ENCODE data around the gene SMARCB1.

Gene SMARCB1

DNA sequence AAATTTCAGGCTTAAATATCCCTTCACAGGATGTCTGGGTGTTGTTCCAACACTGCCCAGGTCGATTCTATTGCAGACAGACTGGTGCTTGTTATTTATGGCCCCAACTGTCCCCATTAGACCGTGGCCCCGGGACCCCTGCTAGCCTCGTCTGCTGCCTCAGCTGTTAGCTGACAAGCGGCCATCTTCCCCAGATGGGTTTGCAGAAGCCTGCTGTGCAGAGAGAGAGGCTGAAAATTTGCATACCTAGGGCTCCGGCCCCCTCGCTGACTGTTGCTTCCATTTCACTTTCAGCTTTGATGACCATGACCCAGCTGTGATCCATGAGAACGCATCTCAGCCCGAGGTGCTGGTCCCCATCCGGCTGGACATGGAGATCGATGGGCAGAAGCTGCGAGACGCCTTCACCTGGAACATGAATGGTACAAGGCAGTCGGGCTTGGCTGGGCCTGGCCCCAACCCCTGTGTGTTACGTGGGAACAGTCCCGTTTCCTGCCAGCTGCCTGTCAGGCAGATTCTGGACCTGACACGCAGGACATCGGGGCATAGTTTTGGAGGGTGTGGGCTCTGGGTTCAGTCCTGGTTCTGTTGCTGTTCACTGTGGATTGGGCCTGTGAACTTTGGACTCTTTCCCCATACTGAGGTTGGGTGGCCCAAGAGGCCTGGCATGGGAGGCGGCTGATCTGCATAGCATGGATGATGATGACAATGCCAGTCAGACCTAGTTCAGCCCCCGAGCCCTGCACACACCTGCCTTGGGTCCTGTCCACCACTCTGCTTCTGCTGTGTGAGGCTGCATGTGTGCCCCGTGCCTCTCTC lies 16.4 kb downstream of the SMARCB1 start:
- no peak for DNase-seq (ENCODE audit: low read depth)

- peak; percentile 93 for DNase-seq (ENCODE audit: low read depth)
Observed at GRCh38 chr22:23804781-23805291, 18.1 kb downstream of the SMARCB1 start.

GRCh38 chr22:23806837-23807236 lies 20.1 kb downstream of the SMARCB1 start:
- no peak for DNase-seq (ENCODE audit: low read depth)

DNA sequence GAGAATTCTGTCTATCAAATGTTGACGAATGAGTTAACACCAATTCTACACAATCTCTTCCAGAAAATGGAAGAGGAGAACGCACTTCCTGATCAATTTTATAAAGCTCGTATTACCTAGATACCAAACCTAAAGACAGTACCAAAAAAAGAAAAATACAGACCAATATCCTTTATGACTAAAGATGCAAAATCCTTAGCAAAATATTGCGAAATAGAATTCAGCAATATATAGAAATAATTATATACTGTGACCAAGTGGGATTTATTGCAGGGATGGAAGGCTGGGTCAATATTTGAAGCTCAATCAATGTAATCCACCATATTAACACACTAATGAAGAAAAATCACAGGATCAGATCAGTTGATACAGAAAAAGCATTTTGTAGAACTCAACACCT lies 25.6 kb downstream of the SMARCB1 start:
- DNase-seq (ENCODE audit: low read depth), result no peak

GRCh38 chr22:23815541-23816155 lies 28.9 kb downstream of the SMARCB1 start:
- DNase-seq (ENCODE audit: low read depth), result no peak

GRCh38 chr22:23816156-23816976 lies 29.6 kb downstream of the SMARCB1 start:
- no peak for DNase-seq (ENCODE audit: low read depth)

DNA sequence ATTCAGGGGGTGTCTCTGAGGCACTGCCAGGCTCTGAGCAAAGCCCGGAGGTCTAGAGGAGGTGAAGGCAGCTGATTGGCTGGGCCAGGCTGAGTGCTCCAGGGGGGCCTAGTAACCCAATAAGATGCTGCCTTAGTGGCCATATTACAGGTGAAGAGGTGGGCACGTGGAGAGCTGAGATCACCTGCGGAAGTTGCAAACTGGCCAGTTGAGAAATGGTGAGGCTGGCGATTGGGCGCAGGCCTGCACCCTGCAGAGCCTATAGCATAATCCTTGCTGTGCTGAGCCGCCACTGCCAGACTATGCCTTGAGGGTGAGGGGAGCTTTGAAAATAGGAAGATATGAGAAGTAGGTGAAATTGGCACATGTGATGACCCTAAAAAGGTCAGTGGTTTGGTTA lies 30.4 kb downstream of the SMARCB1 start:
- no peak for DNase-seq (ENCODE audit: low read depth)

DNA sequence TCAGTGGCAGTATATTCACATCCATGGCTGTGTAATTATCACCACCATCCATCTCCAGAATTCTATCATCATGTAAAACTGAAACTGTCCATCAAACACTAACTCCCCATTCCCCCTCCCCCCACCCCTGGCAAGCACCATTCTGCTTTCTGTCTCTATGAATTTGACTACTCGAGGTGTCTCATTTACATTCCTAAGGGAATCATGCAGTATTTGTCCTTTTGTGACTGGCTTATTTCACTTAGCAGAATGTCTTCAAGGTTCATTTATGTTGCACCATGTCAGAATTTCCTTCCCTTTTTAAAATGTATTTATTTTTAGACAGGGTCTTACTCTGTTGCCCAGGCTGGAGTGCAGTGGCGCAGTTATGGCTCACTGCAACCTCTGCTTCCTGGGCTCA lies 31.8 kb downstream of the SMARCB1 start:
- DNase-seq (ENCODE audit: low read depth), result no peak

DNA sequence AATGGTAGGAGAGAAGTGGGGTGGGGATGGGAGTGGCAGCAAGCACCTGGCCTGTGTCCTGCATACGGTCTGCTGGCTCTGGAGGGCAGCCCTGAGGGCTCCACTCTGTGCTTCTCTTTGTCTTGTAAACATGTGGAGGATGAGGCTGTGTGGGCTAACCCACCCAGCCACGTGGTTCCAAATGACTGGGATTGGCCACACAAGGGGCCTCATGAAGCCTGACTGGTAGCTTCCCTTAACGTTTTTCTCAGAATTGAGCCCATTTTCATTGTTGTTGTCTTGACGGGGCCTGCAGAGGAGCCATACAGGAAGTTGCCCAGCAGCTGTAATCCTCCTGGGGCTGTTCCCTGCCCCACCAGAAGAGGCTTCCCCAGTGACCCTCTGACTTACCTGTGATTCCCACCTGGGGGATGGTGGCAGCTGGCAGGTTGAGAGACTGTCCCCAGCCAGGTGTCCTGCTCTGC lies 34.0 kb downstream of the SMARCB1 start:
- no peak for DNase-seq (ENCODE audit: low read depth)

DNA sequence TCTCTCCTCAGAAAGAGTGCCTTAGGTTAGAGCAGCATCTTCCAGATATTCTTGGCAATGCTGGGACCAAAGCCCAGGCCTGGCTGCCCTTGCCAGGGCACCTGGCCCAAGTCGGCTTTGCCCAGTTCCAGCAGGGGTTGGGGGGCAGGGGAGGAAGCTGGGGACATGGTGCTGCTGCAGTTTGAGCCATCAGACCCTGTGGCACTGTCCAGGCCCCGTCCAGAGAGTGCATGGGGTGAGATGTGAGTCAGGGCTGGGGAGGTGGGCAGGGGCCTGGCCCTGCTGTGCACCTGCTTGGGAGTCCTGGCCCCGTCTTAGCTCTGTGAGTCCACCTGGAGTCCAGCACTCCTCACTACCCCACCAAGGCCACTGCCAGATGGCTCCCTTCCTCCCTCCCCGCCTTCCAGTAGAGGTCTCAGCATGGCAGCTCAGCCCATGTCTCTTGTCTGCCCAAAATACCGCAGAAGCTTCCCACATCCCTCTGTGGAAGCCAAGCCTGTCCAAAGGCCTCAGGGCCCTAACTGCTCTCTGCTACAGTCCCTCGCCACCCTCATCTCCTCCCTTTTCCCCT lies 35.4 kb downstream of the SMARCB1 start:
- DNase-seq (ENCODE audit: low read depth), result no peak

DNA sequence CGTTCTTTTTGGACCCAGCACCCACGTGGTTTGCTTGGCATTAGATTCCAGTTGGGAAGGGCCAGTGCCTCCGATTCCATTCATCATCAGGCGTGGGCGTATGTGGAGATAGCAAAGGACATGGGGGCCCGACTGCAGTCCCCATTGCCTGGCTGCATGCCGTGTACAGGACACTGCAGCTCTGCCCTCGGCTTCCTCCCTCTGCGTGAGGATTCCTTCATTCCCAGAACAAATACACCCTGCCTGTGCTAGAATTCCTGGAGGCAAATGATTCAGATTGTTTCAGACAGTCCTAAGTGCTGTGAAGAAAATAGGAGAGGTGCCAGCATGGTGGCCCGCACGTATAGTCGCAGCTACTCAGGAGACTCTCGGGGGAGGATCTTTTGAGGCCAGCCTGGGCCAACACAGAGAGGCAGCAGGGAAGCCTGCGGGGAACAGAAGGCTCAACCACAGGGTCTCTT lies 36.6 kb downstream of the SMARCB1 start:
- DNase-seq (ENCODE audit: low read depth), result no peak

- no peak for DNase-seq (ENCODE audit: low read depth)
Observed at GRCh38 chr22:23824476-23825245, 37.9 kb downstream of the SMARCB1 start.

DNA sequence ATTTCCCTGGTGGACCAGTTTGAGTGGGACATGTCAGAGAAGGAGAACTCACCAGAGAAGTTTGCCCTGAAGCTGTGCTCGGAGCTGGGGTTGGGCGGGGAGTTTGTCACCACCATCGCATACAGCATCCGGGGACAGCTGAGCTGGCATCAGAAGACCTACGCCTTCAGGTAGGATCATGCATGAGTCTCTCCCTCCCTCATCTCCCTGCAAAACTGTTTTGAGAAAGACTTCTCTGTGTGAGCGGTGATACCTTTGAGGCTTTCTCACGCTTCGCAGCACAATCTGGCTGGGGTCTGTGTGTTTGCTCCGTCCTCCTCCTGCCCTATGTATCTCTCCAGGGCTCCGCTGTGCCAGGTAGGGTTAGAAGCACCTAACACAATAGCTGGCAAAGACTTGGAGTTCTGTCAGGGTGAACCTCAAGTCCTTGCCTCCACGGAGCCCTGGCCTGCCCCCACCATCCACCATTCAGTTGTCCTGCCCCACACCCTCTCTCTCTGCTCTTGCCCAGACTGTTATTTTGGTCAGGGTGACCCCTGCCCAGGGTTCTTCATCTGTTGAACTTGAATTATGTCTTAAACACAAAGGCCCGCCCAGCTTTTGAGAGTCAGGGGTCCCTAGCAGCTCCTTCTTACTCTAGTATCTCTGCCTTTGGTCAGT lies 38.6 kb downstream of the SMARCB1 start:
- no peak for DNase-seq (ENCODE audit: low read depth)

DNA sequence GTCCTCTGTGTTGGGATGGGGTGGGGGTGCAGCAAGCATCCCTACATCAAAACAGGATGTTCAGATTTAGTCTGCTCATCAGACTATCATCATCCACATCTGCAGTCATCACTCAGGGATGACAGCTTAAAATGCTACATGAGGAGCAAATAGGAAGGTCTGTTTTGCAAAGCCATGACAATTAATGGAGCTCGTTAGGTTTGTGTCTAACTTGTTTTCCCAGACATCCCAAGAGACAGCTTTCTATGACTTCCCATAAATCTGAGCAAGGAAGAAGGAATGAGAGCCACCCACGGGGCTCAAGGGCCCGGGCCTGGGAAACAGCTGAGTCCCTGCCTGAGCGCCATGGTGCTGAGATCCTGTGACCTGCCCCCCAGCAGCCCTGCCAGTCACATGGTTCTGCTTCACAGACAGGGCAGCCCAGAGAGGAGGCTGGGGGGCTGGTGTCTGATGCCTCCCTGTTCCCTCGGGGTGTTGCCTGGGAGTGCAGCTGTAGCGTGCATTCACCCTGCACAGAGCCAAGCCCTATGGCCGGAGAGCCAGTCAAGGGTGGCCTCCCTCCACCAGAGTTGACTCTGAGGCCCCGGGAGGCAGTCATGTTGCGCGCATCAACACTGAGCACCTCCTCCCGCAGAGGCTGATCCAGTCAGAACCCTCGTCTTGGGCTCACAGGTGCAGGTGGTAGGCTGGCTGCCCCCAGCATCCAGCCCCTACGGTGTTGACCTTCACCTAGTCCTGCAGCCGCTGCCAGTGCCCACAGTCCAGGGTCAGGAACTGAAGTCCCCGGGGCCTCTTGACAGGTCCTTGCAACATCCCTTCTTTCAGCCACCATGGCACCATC lies 40.0 kb downstream of the SMARCB1 start:
- DNase-seq (ENCODE audit: low read depth), result no peak

DNA sequence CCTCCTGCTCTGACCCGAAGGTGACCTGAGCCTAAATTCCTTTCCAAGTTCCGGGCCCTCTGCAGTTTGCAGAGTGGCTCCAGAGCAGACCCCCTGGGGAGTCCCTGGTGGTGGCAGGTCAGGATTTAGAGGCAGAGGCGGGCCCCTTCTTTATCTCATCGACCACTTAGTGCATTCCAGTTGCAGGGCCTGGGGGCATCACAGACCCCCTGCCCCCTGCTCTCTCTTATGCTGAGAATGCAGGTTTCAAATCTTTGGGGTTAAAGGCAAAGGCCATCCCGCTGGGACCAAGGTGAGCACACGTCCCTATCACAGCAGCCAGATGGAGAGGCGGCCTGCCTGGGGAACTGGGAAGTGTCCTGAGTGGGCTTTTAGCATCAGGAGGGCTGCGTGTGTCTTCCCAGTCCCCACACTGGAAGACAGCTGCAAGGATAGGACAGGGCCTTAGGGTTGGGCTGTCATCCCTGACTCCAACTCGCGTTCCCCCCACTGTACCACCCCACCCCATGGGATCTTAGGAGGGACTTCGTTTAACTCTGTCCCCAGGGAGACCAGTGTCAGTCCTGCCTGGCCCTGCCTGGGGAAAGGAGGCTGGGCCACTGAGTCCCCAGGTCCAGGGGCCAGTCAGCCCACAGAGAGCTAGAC lies 40.7 kb downstream of the SMARCB1 start:
- DNase-seq (ENCODE audit: low read depth), result no peak

DNA sequence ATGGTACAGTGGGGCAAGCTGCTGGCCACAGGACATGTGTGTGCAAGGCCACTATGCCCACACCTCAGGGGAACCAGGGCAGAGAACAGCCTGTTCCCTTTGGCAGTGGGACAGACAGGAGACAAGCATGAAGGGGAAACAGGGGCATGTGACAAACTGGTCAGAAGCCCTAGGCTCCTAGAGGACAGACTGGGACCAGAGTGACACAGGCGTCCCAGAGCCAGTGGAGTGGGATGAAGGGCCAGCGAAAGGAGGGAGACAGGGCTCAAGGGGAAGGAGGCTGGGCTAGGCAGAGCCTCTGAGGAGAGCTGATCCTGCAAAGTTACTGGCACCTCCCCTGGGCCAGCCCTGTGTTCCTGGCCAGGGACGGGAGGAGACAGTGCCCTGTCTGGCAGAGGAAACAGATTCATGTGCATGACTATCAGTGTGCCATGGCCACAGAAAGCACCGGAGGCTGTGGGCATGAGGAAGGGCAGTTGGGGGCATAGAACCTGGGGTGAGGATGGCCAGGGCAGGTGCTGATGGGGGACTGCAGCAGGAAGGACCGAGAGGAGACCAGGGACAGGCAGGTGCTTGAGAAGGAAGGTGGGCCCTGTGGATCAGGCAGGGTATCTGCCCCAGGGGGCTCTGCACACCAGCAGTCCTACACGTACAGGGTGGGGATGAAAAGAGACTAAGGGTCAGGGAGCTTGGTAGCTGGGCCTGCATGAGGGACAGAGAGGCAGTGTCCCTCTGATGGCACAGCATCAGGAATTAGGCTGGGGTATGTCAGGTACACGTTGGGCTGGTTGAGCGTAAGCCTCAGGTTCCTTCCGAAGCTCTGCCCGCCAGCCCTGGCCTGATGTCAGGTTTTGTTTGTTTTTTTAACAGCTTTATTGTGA lies 42.3 kb downstream of the SMARCB1 start:
- no peak for DNase-seq (ENCODE audit: low read depth)

DNA sequence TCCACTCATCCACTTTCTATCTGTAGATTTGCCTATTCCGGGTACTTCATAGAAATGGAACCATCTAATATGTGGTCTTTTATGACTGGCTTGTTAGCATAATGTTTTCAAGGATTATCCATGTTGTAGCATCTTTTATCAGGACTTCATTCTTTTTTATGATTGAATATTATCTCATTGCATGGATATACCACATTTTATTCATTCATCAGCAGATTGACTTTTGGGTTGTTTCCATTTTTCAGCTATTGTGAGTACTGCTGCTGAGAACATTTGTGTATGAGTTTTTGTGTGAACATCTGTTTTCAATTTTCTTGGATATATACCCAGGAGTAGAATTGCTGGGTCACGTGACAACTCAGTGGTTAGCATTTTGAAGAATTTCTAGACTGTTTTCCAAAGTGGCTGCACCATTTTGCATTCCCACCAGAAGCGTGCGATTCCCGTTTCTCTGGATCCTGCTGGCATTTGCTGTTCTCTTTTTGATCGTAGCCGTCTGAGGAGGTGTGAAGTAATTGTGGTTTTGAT lies 43.1 kb downstream of the SMARCB1 start:
- no peak for DNase-seq (ENCODE audit: low read depth)

DNA sequence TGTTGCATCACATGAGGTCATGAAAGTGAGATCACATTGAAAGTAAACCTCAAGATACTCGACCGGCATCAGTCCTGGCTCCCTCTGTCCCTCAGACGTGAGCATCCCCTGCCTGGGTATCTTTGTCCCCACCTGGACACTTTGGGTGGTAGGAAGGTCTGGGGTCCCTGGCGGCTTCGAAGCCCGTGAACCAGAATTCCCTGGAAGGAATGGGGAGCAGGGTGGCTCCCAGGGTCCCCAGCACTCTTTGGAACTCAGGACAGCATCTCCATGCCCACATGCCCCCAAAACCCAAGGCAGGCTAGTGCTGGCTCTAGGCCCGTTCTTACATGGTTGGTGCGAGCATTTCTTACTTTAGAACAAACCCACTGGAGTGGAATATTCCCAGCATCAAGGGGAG lies 44.5 kb downstream of the SMARCB1 start:
- DNase-seq (ENCODE audit: low read depth), result no peak

Measured in amniotic epithelial cell (primary cell).